Breast epithelium (tissue), 4 donors: Measurements from ENCODE around the gene F2RL3. TPM values are rescaled to one million over a fixed set of nuclear protein-coding genes. Genes with fewer than 3 reads are reported as not detected.

Source experiments
- DNase-seq, 2 donors: peaks; one replicate each; pipeline ENCODE4 v3.0.0-alpha.2; 2019; ENCODE audit warnings: low spot score in 2 of 2
- H3K27ac ChIP-seq, 2 donors: fragments of 200-600 bp; sonication (generic) in 1 of 2; one replicate each; pipeline ENCODE4 v1.5.1; 2016 to 2019; ENCODE audit warnings: mild to moderate bottlenecking in 1 of 2
- H3K27me3 ChIP-seq, 2 donors: fragments of 200-600 bp; sonication (generic) in 1 of 2; one replicate each; pipeline versions ENCODE4 v1.5.1 to v1.6.0; 2017 to 2019; ENCODE audit warnings: control low read depth in 1 of 2, mild to moderate bottlenecking in 1 of 2
- H3K36me3 ChIP-seq: fragments of 200-600 bp; one replicate; pipeline ENCODE4 v1.5.1; 2019
- H3K4me1 ChIP-seq, 2 donors: fragments of 200-600 bp; sonication (generic); one replicate each; pipeline ENCODE4 v1.5.1; 2016 to 2019; ENCODE audit warnings: control low read depth in 1 of 2
- H3K4me3 ChIP-seq, 3 donors: fragments of 200-600 bp; sonication (generic); 1 replicate in 2 of 3; 2 replicates in 1 of 3; pipeline ENCODE4 v1.5.1; 2016 to 2019; ENCODE audit warnings: mild to moderate bottlenecking in 3 of 3, moderate library complexity in 2 of 3
- H3K9me3 ChIP-seq, 2 donors: fragments of 200-600 bp; sonication (generic) in 1 of 2; one replicate each; pipeline ENCODE4 v1.5.1; 2016 to 2019; ENCODE audit warnings: control low read depth in 1 of 2
- CTCF ChIP-seq, 3 donors: fragments of 450-650 bp; IDR thresholded peaks; one replicate each; pipeline ENCODE4 v1.5.1; 2016 to 2017; ENCODE audit warnings: antibody characterized with exemption in 3 of 3, mild to moderate bottlenecking in 3 of 3, moderate library complexity in 3 of 3
- POLR2A ChIP-seq: fragments of 450-650 bp; IDR thresholded peaks from one replicate; pipeline ENCODE4 v1.6.1; 2016; ENCODE audit warnings: antibody characterized with exemption, mild to moderate bottlenecking, moderate library complexity
- POLR2AphosphoS5 ChIP-seq, 3 donors: sonication (generic); formaldehyde crosslinking; IDR thresholded peaks; one replicate each; pipeline ENCODE4 v1.6.1; 2017; ENCODE audit warnings: antibody characterized with exemption in 3 of 3
- intact Hi-C: fragments of 100-400 bp; cut with DNase I; formaldehyde crosslinking; loops from one replicate; pipeline ENCODE4 v1.15.1; 2023; ENCODE audit warnings: low total_unique reads
- total RNA-seq, 3 donors: library from RNA; depleted of rRNA; stranded (reverse); fragments of >200 nt; gene quantifications; one replicate each; pipeline ENCODE4 v1.1.0, GENCODE V29; 2016

The F2RL3 gene
- total RNA-seq, 3 donors from 2014 or later = 0.32 to 27.5 (median 4.2) TPM

DNA sequence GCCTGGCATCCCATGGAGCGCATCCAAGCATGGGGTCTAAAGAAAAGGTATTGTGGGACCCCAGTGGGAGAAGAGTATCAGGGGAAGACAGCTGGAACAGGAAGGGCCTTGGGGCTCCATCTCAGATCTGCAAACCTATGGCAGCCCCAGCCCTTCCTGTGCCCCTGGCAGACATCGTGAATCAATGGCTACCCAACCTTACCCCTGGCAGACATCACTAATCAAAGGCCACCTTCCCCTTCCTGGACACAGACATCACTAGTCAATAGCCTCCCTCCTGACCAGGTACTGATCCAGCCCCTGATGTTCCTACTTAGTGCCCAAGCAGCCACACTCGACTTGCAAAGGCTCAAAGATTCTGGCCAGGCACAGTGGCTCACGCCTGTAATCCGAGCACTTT, 15.8 kb downstream of the F2RL3 start:
- no peaks in the 10 kb centered on the region for H3K36me3 ChIP-seq
- H3K27me3 ChIP-seq = no peaks in the 10 kb centered on the region
- no peak overlapping the region for H3K27ac ChIP-seq
- no peaks in the 10 kb centered on the region for H3K4me1 ChIP-seq
- TF ChIP-seq CTCF (IDR thresholded peaks at IDR 0.05) (no peak), POLR2A (no peak), POLR2AphosphoS5 (IDR thresholded peaks at IDR 0.05) (no peak)
- H3K4me3 ChIP-seq = no peak overlapping the region
- no peak for DNase-seq
- intact Hi-C loops = no loop called here
- H3K9me3 ChIP-seq = no peaks in the 10 kb centered on the region

DNA sequence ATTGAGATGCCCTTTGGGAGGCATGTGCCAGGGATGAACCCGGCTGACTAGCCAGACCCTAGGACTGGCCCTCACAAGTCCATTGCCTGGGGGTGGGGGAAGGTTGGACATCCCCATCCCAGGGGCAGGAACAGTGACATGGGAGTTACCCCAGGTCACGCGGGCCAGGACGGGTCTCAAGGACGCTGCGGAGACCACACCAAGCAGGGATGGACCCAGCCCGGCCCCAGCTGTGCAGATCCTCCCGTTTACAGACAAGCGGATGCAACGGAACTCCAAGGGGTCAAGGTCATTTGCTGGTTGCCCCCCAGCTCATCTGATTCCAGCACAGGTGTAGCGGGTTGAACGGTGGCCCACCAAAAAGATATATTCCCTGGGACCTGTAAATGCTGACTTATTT, 20.0 kb downstream of the F2RL3 start:
- no peak overlapping the region for H3K4me3 ChIP-seq
- no peaks in the 10 kb centered on the region for H3K4me1 ChIP-seq
- no peaks in the 10 kb centered on the region for H3K27me3 ChIP-seq
- no peak for DNase-seq
- TF ChIP-seq POLR2A (no peak), POLR2AphosphoS5 (IDR thresholded peaks at IDR 0.05) (no peak), CTCF (IDR thresholded peaks at IDR 0.05) (no peak)
- intact Hi-C loops = no loop called here
- no peak overlapping the region for H3K27ac ChIP-seq
- H3K9me3 ChIP-seq = peaks cover 13 to 18% of the 10 kb centered on the region in 2 donors
- H3K36me3 ChIP-seq = no peaks in the 10 kb centered on the region

GRCh38 chr19:16911046-16911445, 22.2 kb downstream of the F2RL3 start:
- DNase-seq = no peak
- H3K27me3 ChIP-seq = no peaks in the 10 kb centered on the region
- H3K36me3 ChIP-seq = no peaks in the 10 kb centered on the region
- TF ChIP-seq CTCF (IDR thresholded peaks at IDR 0.05) = no peak
- no peak for TF ChIP-seq POLR2AphosphoS5 (IDR thresholded peaks at IDR 0.05)
- TF ChIP-seq POLR2A = no peak
- intact Hi-C loops = no loop called here
- no peak overlapping the region for H3K4me3 ChIP-seq
- no peaks in the 10 kb centered on the region for H3K4me1 ChIP-seq
- H3K9me3 ChIP-seq = peaks cover 27 to 31% of the 10 kb centered on the region in 2 donors
- no peak overlapping the region for H3K27ac ChIP-seq

GRCh38 chr19:16912780-16913179, 24.0 kb downstream of the F2RL3 start:
- H3K4me1 ChIP-seq = no peaks in the 10 kb centered on the region
- intact Hi-C loops = no loop called here
- no peak for DNase-seq
- no peaks in the 10 kb centered on the region for H3K36me3 ChIP-seq
- no peaks in the 10 kb centered on the region for H3K27me3 ChIP-seq
- no peak overlapping the region for H3K4me3 ChIP-seq
- TF ChIP-seq POLR2A (no peak), CTCF (IDR thresholded peaks at IDR 0.05) (no peak)
- H3K27ac ChIP-seq = no peak overlapping the region
- peaks cover 27 to 31% of the 10 kb centered on the region in 2 donors for H3K9me3 ChIP-seq

DNA sequence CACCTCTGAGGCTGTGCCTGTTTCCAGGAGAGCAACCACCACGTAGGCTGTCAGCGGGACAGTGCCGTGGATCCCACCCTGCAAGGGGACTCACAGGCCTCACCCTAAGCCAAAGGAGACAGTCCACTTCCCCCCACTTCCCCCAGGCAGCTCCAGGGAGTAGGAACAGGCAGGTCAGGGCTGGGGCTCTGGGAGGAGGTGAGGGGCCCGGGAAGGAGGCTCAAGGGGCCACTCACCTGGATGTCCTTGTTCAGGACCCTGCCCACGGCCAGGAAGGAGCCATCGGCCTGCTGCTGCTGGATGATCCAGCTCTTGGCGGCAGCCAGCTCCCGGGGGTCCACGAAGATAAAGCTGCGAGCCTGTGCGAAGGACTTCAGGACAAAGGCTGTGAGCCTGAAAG, 25.6 kb downstream of the F2RL3 start:
- no peak overlapping the region for H3K27ac ChIP-seq
- H3K27me3 ChIP-seq = no peaks in the 10 kb centered on the region
- H3K4me1 ChIP-seq = no peaks in the 10 kb centered on the region
- TF ChIP-seq CTCF (IDR thresholded peaks at IDR 0.05) (no peak), POLR2AphosphoS5 (IDR thresholded peaks at IDR 0.05) (no peak), POLR2A (no peak)
- intact Hi-C loops = no loop called here
- peaks cover 29 to 38% of the 10 kb centered on the region in 2 donors for H3K9me3 ChIP-seq
- DNase-seq = no peak
- H3K4me3 ChIP-seq = no peak overlapping the region
- no peaks in the 10 kb centered on the region for H3K36me3 ChIP-seq
